SK-N-MC (cell line): ENCODE measurements around the gene CPB1.
"Not testable (repeated sequence)": the region's sequence is repeated elsewhere in the genome, so short reads cannot be mapped to it uniquely, and the experiment has no call there.

Experiments used
- DNase-seq: peaks from one replicate; pipeline ENCODE4 v3.0.0-alpha.2; 2011; ENCODE audit warnings: low read depth, low spot score
- H3K27ac ChIP-seq: fragments of 200-600 bp; sonication (generic); 2 replicates; pipeline ENCODE4 v1.5.1; 2016; ENCODE audit warnings: mixed run types
- H3K36me3 ChIP-seq: fragments of 200-600 bp; sonication (generic); 2 replicates; pipeline ENCODE4 v1.6.1; 2017; ENCODE audit warnings: antibody characterized with exemption, low read length, mixed read lengths; ENCODE audit not compliant: insufficient read depth
- H3K4me3 ChIP-seq: fragments of 200-600 bp; sonication (generic); 2 replicates; pipeline ENCODE4 v1.5.1; 2016
- H3K9ac ChIP-seq: fragments of 200-600 bp; sonication (generic); 2 replicates; pipeline ENCODE4 v1.8.0; 2017; ENCODE audit warnings: mixed run types, mixed read lengths; ENCODE audit not compliant: insufficient read length
- H3K9me3 ChIP-seq: fragments of 200-600 bp; sonication (generic); 2 replicates; pipeline ENCODE4 v1.6.1; 2017; ENCODE audit warnings: low read depth, mild to moderate bottlenecking, antibody characterized with exemption, low read length, moderate library complexity, mixed read lengths
- EZH2 ChIP-seq: fragments of 200-600 bp; sonication (generic); IDR thresholded peaks from one replicate; pipeline ENCODE4 v1.6.1; 2017; ENCODE audit warnings: antibody characterized with exemption
- FOXP2 ChIP-seq: optimal IDR thresholded peaks from 2 replicates; pipeline ENCODE3; 2011; ENCODE audit warnings: mild to moderate bottlenecking, moderate library complexity; ENCODE audit not compliant: insufficient read depth; ENCODE audit errors: extremely low read length, control extremely low read depth
- POLR2AphosphoS5 ChIP-seq: IDR thresholded peaks from 2 replicates; pipeline ENCODE4 v1.6.1; 2012; ENCODE audit warnings: mild to moderate bottlenecking, low read depth, low read length, borderline replicate concordance

The CPB1 gene

DNA sequence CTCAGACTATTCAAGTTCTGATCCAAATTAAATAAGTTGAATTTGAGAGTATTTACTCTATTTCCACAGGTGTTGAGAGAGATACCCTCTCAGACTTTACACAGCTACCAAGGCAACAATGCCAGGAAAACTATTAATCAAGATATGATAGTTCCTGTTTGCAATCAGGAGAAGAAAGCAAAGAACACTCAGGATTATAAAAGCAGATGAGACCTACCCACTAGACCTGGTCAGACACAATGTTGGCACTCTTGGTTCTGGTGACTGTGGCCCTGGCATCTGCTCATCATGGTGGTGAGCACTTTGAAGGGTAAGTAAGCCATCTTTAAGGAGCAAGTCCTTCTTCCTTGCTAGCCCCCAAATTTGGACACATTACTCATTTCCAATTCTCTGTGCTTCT lies at the start of gene CPB1:
CPB1 (plus strand) TSS at position 227 of the 400 bp plus-strand sequence; CDS start at position 240, 13 bp downstream.
- no peaks in the 10 kb centered on the region for H3K36me3 ChIP-seq
- no peak for TF ChIP-seq POLR2AphosphoS5
- no peak for TF ChIP-seq EZH2
- TF ChIP-seq FOXP2: no peak
- H3K9me3 ChIP-seq: no peaks in the 10 kb centered on the region

DNA sequence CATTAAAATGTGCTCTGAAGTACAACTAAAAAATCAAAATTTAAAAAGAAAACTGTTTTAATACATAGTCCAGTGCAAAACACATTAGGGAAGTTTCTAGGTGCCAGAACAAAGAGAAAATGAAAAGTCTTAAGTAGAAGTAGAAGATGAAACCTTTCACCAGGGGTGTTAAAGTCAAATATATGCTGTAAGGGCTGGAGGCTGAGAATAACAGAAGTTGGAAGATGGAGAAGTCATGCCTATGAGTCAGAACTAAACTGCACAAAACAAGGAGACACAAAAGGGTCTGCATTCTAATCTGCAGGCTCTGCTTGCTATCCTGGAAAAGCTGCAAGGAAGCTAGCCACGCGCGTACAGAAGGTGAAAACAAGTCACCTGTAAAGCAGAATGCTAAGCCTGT lies 48.7 kb upstream of the CPB1 start:
- TF ChIP-seq FOXP2 (no peak), POLR2AphosphoS5 (no peak), EZH2 (no peak)
- Histone ChIP-seq H3K4me3 (no peak overlapping the region), H3K36me3 (no peaks in the 10 kb centered on the region), H3K9me3 (no peaks in the 10 kb centered on the region), H3K9ac (no peak overlapping the region), H3K27ac (no peak overlapping the region)
- DNase-seq: no peak

More for the DNA sequence above, at the start of gene CPB1:
- no peak within 1 kb of the TSS for H3K27ac ChIP-seq
- no peak within 1 kb of the TSS for H3K9ac ChIP-seq
- H3K4me3 ChIP-seq: no peak within 1 kb of the TSS
- DNase-seq: no peak

DNA sequence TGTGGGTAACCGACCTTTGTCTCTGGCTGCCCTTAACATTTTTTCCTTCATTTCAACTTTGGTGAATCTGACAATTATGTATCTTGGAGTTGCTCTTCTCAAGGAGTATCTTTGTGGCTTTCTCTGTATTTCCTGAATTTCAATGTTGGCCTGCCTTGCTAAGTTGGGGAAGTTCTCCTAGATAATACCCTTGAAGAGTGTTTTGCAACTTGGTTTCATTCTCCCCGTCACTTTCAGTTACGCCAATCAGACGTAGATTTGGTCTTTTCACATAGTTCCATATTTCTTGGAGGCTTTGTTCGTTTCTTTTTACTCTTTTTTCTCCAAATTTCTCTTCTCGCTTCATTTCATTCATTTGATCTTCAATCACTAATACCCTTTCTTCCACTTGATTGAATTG lies 42.6 kb upstream of the CPB1 start:
- not testable (repeated sequence) for H3K9me3 ChIP-seq, H3K27ac ChIP-seq, H3K9ac ChIP-seq, H3K4me3 ChIP-seq, H3K36me3 ChIP-seq, DNase-seq

DNA sequence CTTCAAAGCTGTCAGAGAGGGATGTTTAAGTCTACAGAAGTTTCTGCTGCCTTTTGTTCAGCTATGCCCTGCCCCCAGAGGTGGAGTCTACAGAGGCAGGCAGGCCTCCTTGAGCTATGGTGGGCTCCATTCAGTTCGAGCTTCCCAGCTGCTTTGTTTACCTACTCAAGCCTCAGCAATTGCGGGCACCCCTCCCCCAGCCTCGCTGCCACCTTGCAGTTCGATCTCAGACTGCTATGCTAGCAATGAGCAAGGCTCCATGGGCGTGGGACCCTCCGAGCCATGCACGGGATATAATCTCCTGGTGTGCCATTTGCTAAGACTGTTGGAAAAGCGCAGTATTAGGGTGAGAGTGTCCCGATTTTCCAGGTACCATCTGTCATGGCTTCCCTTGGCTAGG lies 41.5 kb upstream of the CPB1 start:
- H3K9me3 ChIP-seq, DNase-seq, H3K9ac ChIP-seq, H3K4me3 ChIP-seq, H3K36me3 ChIP-seq, H3K27ac ChIP-seq: not testable (repeated sequence)

DNA sequence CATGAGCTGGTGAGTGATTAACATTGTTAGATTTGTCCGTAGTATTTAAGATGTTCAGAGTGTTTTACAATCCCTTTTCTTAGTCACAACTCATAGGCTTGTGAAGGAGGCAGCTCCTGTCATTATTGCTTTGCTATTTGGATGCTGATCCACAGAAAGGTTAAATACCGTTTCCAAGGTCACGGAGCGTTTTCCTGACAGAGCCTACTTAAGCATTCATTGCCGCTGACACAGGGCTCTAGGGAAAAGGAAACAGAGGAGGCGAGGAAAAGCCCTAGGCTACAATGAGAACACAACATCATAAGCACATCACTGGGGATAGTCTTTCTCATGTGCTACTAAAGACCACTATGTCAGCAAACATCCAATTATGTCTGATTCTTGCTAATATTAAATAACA lies 38.5 kb upstream of the CPB1 start:
- no peaks in the 10 kb centered on the region for H3K36me3 ChIP-seq
- peak; percentile 56; the same call in 1 of the 2 replicates for TF ChIP-seq POLR2AphosphoS5
- no peak for TF ChIP-seq EZH2
- no peak for TF ChIP-seq FOXP2
- no peak overlapping the region for H3K9ac ChIP-seq
- H3K27ac ChIP-seq: no peak overlapping the region
- DNase-seq: peak; percentile 89
- H3K4me3 ChIP-seq: peak overlapping the region; percentile 36
- no peaks in the 10 kb centered on the region for H3K9me3 ChIP-seq

DNA sequence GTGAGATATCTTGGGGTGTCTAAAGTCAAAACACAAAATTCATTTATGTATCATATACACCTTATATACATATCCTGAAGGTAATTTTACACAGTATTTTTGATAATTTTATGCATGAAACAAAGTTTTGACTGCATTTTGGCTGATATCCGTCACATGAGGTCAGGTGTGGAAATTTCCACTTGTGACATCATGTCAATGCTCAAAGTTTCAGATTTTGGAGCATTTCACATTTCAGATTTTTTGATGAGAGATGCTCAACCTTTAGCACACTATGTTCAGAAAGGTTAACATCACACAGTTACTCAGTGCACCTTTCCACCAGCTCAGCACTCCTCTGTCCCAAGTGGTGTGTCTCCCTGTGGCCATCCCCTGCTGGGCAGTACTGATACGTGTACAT lies 37.7 kb upstream of the CPB1 start:
- Histone ChIP-seq H3K4me3 (no peak overlapping the region), H3K9me3 (no peaks in the 10 kb centered on the region), H3K9ac (no peak overlapping the region), H3K36me3 (no peaks in the 10 kb centered on the region), H3K27ac (no peak overlapping the region)
- DNase-seq: no peak
- TF ChIP-seq EZH2 (no peak), POLR2AphosphoS5 (no peak)

DNA sequence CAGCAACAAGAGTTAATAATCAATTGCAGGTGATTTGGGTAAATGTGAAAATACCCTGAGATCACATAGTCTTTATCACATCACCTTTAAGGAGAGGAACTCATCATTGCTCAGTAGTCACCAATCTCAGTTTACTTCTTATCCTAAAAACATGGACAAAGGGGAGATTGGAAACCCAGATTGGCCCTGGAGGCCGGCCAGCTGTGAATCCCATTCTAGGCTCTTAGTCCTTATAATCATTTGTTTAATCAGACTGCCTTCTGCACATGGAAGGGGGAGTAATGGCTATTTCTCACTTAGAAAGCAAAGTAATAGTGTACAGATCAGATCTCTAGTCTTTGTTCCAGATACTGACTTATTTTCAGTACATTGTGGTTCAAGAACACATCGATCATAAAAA lies 37.2 kb upstream of the CPB1 start:
- no peak overlapping the region for H3K27ac ChIP-seq
- no peaks in the 10 kb centered on the region for H3K9me3 ChIP-seq
- H3K4me3 ChIP-seq: no peak overlapping the region
- no peak overlapping the region for H3K9ac ChIP-seq
- no peak for TF ChIP-seq FOXP2
- no peak for TF ChIP-seq EZH2
- TF ChIP-seq POLR2AphosphoS5: no peak
- DNase-seq: no peak
- H3K36me3 ChIP-seq: no peaks in the 10 kb centered on the region

DNA sequence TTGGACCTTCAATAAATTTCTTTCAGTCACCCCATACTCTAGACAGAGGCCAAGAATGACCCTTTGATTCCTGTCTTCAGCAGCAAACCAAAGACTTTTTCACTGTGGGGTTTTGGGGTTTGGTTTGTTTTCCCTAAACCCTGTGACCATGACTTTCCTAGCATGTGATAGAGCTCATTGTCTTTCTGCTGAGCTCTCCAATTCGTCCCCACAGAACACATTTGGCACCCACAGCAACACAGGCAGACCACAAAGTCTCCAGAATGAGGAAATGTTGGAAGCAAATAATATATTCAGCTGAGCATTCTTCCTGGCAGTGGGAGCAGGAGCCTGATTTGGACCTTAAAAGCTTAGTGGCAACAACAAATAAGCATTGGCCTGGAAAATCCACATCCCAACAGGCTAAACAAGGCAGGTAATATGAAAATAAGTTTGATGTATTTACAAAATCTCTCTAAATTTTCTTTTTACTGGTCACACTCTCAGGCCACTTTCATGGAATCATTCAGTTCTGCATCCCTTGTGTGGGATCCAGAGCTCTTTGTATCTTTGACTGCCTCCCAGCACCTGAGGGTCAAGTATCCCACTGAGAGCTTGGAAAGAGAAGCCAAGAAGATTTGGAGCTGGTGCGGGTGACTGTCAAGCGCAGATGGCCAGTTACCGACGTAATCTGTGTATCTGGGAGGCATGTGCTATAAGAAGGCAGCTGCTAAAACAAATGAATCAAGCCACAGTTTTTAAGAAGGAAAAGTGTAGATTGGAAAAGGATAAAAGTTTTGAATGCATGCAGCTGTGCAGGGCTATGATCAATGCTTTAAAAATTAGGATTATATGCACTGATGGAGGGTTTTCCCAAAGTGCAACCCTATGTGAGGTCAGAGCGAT lies 36.5 kb upstream of the CPB1 start:
- TF ChIP-seq EZH2: no peak
- no peak for TF ChIP-seq POLR2AphosphoS5
- TF ChIP-seq FOXP2: no peak
- DNase-seq: no peak
- no peaks in the 10 kb centered on the region for H3K36me3 ChIP-seq
- H3K27ac ChIP-seq: no peak overlapping the region
- no peak overlapping the region for H3K9ac ChIP-seq
- no peak overlapping the region for H3K4me3 ChIP-seq
- no peaks in the 10 kb centered on the region for H3K9me3 ChIP-seq

DNA sequence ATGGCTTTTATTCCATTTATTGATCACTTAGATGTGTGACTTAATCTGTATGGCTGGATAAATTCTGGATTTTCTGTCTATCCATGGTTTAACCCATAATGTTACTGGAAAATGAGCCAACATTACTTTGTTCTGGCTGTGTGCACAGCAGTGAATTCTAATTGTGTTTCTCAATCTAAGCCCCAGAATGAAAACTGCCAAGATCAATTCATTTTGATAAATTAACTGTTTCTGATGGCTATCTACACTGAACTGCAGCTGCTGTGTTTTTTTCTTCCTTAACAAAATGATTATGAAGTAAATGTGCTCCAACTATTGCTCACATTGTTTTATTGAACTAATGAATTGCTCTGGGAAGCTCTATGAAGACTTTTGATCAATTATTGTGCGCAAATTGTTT lies 35.7 kb upstream of the CPB1 start:
- H3K27ac ChIP-seq: no peak overlapping the region
- H3K9me3 ChIP-seq: no peaks in the 10 kb centered on the region
- H3K4me3 ChIP-seq: no peak overlapping the region
- no peak overlapping the region for H3K9ac ChIP-seq
- no peak for TF ChIP-seq EZH2
- TF ChIP-seq FOXP2: no peak
- TF ChIP-seq POLR2AphosphoS5: no peak
- no peaks in the 10 kb centered on the region for H3K36me3 ChIP-seq
- no peak for DNase-seq
